Measurements from ENCODE around the gene KCNV2. TPM values are rescaled to one million over a fixed set of nuclear protein-coding genes. Genes with fewer than 3 reads are reported as not detected.

KCNV2 gene
- total and polyA plus RNA-seq, 2 donors from 2014 or later = not detected

DNA sequence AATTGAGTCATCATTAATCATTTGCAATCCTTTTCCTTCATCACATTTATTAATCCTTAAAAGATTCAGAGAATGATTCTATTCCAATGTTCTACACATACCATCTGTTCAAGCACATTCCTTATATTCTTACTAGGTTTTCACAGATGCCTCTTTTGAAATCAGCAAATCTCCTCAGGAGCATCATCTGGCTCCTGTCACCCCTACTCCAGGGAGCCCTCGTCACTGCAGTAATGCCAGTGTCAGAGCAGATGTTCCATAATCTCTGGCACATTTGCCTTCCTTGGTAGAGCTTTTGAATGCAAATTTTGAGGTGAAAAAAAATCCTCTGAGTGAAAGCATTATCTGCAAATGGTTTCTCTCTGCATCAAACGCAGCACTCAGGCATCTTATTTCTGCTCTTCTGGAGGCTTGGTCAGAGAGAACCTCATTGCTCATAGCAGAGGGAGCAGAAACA is 7.6 kb upstream of the KCNV2 start:
- DNase-seq = no peak
- no peak overlapping the region for H3K9ac ChIP-seq (ENCODE audit: low read length in 3 of 3)
- intact Hi-C loops (cut with DNase I) = no loop called here
- H3K9me3 ChIP-seq (ENCODE audit: control insufficient read depth in 2 of 3, insufficient read depth in 1 of 3, low read length in 3 of 3) = no peaks in the 10 kb centered on the region
- no peak overlapping the region for H3K4me3 ChIP-seq (ENCODE audit: low read length in 3 of 3)
- TF ChIP-seq, protein P1, sequence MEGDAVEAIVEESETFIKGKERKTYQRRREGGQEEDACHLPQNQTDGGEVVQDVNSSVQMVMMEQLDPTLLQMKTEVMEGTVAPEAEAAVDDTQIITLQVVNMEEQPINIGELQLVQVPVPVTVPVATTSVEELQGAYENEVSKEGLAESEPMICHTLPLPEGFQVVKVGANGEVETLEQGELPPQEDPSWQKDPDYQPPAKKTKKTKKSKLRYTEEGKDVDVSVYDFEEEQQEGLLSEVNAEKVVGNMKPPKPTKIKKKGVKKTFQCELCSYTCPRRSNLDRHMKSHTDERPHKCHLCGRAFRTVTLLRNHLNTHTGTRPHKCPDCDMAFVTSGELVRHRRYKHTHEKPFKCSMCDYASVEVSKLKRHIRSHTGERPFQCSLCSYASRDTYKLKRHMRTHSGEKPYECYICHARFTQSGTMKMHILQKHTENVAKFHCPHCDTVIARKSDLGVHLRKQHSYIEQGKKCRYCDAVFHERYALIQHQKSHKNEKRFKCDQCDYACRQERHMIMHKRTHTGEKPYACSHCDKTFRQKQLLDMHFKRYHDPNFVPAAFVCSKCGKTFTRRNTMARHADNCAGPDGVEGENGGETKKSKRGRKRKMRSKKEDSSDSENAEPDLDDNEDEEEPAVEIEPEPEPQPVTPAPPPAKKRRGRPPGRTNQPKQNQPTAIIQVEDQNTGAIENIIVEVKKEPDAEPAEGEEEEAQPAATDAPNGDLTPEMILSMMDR (IDR thresholded peaks at IDR 0.05; ENCODE audit: borderline replicate concordance, extremely low read depth, insufficient read depth) = no peak
- no peak overlapping the region for H3K27ac ChIP-seq (ENCODE audit: low read depth in 2 of 2, low read length in 2 of 2)
- H3K4me1 ChIP-seq (ENCODE audit: control insufficient read depth in 2 of 3, insufficient read depth in 2 of 3, low read depth in 1 of 3, low read length in 3 of 3) = no peaks in the 10 kb centered on the region
- H3K36me3 ChIP-seq (ENCODE audit: control insufficient read depth in 2 of 3, insufficient read depth in 3 of 3, low read length in 3 of 3) = no peaks in the 10 kb centered on the region
- no peaks in the 10 kb centered on the region for H3K27me3 ChIP-seq (ENCODE audit: control insufficient read depth, insufficient read depth, low read length)
- FAIRE-seq = no peak

DNA sequence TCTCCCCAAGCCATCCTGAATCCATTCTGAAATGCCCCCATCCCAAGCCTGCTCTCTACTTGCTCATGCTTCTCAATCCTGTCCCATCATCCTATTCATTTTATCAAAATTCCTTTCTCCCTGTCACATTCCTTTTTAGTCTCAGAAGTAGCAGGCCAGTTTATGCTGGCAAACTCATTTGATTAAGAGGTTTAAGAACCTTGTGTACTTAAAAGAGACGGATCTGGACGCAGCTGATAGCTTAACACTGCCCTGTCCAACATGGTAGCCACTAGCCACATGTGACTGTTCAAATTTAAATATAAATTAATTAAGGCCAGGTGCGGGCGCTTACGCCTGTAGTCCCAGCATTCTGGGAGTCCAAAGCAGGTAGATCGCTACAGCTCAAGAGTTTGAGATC is 5.6 kb upstream of the KCNV2 start:
- no peak overlapping the region for H3K27ac ChIP-seq (ENCODE audit: low read depth in 2 of 2, low read length in 2 of 2)
- no peaks in the 10 kb centered on the region for H3K36me3 ChIP-seq (ENCODE audit: control insufficient read depth in 2 of 3, insufficient read depth in 3 of 3, low read length in 3 of 3)
- TF ChIP-seq, protein P1 (IDR thresholded peaks at IDR 0.05; ENCODE audit: borderline replicate concordance, extremely low read depth, insufficient read depth) = no peak
- no peak overlapping the region for H3K9ac ChIP-seq (ENCODE audit: low read length in 3 of 3)
- no peaks in the 10 kb centered on the region for H3K4me1 ChIP-seq (ENCODE audit: control insufficient read depth in 2 of 3, insufficient read depth in 2 of 3, low read depth in 1 of 3, low read length in 3 of 3)
- no peaks in the 10 kb centered on the region for H3K9me3 ChIP-seq (ENCODE audit: control insufficient read depth in 2 of 3, insufficient read depth in 1 of 3, low read length in 3 of 3)
- H3K27me3 ChIP-seq (ENCODE audit: control insufficient read depth, insufficient read depth, low read length) = no peaks in the 10 kb centered on the region
- intact Hi-C loops (cut with DNase I) = no loop called here
- DNase-seq (no peak), FAIRE-seq (no peak)
- no peak overlapping the region for H3K4me3 ChIP-seq (ENCODE audit: low read length in 3 of 3)

DNA sequence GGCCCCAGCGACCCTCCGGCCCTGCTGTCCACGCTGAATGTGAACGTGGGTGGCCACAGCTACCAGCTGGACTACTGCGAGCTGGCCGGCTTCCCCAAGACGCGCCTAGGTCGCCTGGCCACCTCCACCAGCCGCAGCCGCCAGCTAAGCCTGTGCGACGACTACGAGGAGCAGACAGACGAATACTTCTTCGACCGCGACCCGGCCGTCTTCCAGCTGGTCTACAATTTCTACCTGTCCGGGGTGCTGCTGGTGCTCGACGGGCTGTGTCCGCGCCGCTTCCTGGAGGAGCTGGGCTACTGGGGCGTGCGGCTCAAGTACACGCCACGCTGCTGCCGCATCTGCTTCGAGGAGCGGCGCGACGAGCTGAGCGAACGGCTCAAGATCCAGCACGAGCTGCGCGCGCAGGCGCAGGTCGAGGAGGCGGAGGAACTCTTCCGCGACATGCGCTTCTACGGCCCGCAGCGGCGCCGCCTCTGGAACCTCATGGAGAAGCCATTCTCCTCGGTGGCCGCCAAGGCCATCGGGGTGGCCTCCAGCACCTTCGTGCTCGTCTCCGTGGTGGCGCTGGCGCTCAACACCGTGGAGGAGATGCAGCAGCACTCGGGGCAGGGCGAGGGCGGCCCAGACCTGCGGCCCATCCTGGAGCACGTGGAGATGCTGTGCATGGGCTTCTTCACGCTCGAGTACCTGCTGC is 839 bp downstream of the KCNV2 start:
- Histone ChIP-seq H3K27me3 (ENCODE audit: control insufficient read depth, insufficient read depth, low read length) (no peaks in the 10 kb centered on the region), H3K4me3 (ENCODE audit: low read length in 3 of 3) (no peak overlapping the region), H3K9ac (ENCODE audit: low read length in 3 of 3) (no peak overlapping the region), H3K36me3 (ENCODE audit: control insufficient read depth in 2 of 3, insufficient read depth in 3 of 3, low read length in 3 of 3) (no peaks in the 10 kb centered on the region), H3K4me1 (ENCODE audit: control insufficient read depth in 2 of 3, insufficient read depth in 2 of 3, low read depth in 1 of 3, low read length in 3 of 3) (peaks cover 0 to 12% (median 3%) of the 10 kb centered on the region in 3 donors), H3K27ac (ENCODE audit: low read depth in 2 of 2, low read length in 2 of 2) (no peak overlapping the region), H3K9me3 (ENCODE audit: control insufficient read depth in 2 of 3, insufficient read depth in 1 of 3, low read length in 3 of 3) (no peaks in the 10 kb centered on the region)
- FAIRE-seq = no peak
- TF ChIP-seq, protein P1 (IDR thresholded peaks at IDR 0.05; ENCODE audit: borderline replicate concordance, extremely low read depth, insufficient read depth) = no peak
- intact Hi-C loops (cut with DNase I) = no loop called here
- peak in 1 of 5 donors; percentile 69 for DNase-seq

DNA sequence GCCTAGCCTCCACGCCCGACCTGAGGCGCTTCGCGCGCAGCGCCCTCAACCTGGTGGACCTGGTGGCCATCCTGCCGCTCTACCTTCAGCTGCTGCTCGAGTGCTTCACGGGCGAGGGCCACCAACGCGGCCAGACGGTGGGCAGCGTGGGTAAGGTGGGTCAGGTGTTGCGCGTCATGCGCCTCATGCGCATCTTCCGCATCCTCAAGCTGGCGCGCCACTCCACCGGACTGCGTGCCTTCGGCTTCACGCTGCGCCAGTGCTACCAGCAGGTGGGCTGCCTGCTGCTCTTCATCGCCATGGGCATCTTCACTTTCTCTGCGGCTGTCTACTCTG is 1.4 kb downstream of the KCNV2 start:
- FAIRE-seq (no peak), DNase-seq (peak in 1 of 5 donors; percentile 71)
- Histone ChIP-seq H3K9ac (ENCODE audit: low read length in 3 of 3) (no peak overlapping the region), H3K36me3 (ENCODE audit: control insufficient read depth in 2 of 3, insufficient read depth in 3 of 3, low read length in 3 of 3) (no peaks in the 10 kb centered on the region), H3K4me1 (ENCODE audit: control insufficient read depth in 2 of 3, insufficient read depth in 2 of 3, low read depth in 1 of 3, low read length in 3 of 3) (peaks cover 0 to 12% (median 3%) of the 10 kb centered on the region in 3 donors), H3K4me3 (ENCODE audit: low read length in 3 of 3) (no peak overlapping the region), H3K27ac (ENCODE audit: low read depth in 2 of 2, low read length in 2 of 2) (no peak overlapping the region), H3K27me3 (ENCODE audit: control insufficient read depth, insufficient read depth, low read length) (no peaks in the 10 kb centered on the region), H3K9me3 (ENCODE audit: control insufficient read depth in 2 of 3, insufficient read depth in 1 of 3, low read length in 3 of 3) (no peaks in the 10 kb centered on the region)
- TF ChIP-seq, protein P1 (IDR thresholded peaks at IDR 0.05; ENCODE audit: borderline replicate concordance, extremely low read depth, insufficient read depth) = no peak
- intact Hi-C loops (cut with DNase I) = no loop called here
